Heart left ventricle (tissue), 13 donors: ENCODE results near the gene ADRB1.

Source experiments
- CTCF ChIP-seq, 12 donors: fragments of 200-600 bp; sonication (generic) in 4 of 12; IDR thresholded peaks; one replicate each; pipeline versions ENCODE4 v1.5.0 to v1.8.0; 2018 to 2022; ENCODE audit warnings: antibody characterized with exemption in 12 of 12, mild to moderate bottlenecking in 5 of 12
- POLR2A ChIP-seq, 2 donors: fragments of 450-650 bp; IDR thresholded peaks; one replicate each; pipeline ENCODE4 v1.6.1; 2017; ENCODE audit warnings: antibody characterized with exemption in 2 of 2, mild to moderate bottlenecking in 2 of 2, moderate library complexity in 2 of 2
- donor health status: ischemic (EF 13 %, LVEDD 7.1; RV severe dilation, severe dysfunction).
- donor health status: DM: no; HTN: yes; CAD: no.
- donor health status: DM: no; HTN: no; CAD: no.
- donor health status: ischemic (EF 25% LVEDD 6.9; RV normal size, moderate dysfunction).
- donor health status: ischemic (EF 25% LVEDD 5.7; RV mildly dilated, moderate dysfunction).
- donor health status: ischemic (EF 35%, LVEDD 5.7; RV mildly dilated, moderate dysfunction).
- donor health status: nonischemic (EF 11% LVEDD 7.7; RV severe dilation, severe dysfunction).
- donor health status: DM: yes; HTN: yes; CAD: no.
- donor health status: PGD.
- donor health status: ischemic (EF 29% LVEDD 5.4; RV normal size, mild dysfunction).
- donor health status: nonischemic (EF 23%, LVEDD 6.1; RV moderate dilation, normal function).

GRCh38 chr10:114010316-114010715, 33.4 kb upstream of the ADRB1 start:
- TF ChIP-seq CTCF (IDR thresholded peaks at IDR 0.05), result no peak
- TF ChIP-seq POLR2A (IDR thresholded peaks at IDR 0.05), result no peak
